ENCODE data around the gene ELAVL1.

Gene ELAVL1

DNA sequence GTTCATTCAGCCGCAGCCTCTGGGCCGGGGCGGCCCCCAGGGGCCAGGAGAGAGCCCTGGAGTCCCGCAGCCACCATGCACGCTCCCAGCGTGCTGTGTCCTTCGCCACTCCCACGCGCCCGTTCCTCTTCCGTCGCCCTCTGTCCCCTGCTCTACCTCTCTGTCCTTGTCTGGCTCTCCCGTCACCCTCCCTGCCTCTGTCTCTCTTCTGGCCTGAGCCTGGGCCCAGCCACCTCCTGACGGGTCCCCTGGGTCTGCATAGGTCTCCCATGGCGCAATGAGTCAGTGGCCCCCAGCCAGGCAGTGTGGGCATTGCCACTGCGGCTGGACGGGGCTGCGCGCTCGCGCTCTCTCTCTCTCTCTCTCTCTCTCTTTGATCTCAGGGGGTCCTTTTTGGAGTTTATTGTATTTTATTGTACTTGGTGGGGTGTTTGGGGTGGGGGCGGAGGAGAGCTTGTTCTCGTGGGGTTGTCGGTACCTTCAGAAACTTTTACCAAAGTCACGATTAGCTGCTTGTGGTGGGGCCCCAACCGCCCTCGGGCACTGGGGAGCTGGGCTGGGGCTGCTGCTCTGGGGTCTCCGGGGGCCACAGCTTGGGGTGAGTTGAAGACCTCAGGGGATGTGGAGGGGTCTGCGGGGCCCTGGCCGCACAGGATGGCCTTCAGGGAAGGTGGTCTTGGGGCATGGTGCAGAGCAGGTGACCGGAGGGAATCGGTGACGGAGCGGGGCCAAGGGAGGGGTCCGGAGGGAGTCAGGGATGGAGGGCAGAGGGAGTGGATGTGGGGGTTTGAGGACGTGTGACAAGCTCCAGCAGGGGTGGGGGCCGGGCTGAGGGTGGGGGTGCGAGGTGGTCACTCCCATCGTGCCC lies 92.5 kb downstream of the ELAVL1 start:
- DNase-seq (ENCODE audit: extremely low read depth in 1 of 2, low read depth in 1 of 2), result no peak

GRCh38 chr19:7912144-7912696 lies 93.2 kb downstream of the ELAVL1 start:
- no peak for DNase-seq (ENCODE audit: extremely low read depth in 1 of 2, low read depth in 1 of 2)

GRCh38 chr19:7911508-7912143 lies 93.8 kb downstream of the ELAVL1 start:
- no peak for DNase-seq (ENCODE audit: extremely low read depth in 1 of 2, low read depth in 1 of 2)

- no peak for DNase-seq (ENCODE audit: extremely low read depth in 1 of 2, low read depth in 1 of 2)
Measured at GRCh38 chr19:7910321-7911161, 94.9 kb downstream of the ELAVL1 start.

GRCh38 chr19:7909471-7910067 lies 95.9 kb downstream of the ELAVL1 start:
- no peak for DNase-seq (ENCODE audit: extremely low read depth in 1 of 2, low read depth in 1 of 2)

DNA sequence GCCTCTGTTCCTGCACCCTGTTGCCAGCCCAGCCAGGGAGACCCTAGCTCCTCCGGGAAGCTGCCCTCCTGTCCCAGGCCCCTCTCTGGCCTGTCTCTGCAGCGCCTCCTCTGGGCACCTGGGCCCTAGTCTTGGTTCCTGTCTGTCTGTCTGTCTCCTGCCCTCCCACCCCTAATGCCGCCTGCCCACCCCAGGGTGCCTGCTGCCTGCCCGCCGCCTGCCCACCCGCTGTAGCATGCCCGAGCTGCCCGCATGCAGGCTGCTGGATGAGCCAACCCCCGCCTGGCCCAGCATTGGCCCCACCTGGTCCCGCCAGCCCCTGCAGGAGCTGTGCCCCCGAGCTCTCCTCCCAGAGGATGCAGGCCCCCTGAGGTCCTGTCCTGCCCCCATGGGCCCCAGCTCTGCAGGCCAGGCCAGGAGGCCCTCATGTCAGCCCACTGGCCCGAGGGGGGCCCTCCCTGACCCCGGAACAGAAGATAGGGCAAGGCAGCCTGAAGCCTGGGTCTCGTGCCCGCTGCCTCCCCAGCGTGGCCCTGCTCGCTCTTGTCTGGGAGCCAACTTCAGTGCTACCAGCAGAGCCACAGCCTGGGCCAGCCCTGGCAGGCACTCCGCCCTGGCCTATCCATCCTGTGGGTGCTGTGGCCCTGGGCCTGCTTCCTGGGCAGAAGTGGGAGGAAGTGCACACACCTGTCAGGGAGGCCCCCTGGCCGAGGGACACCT lies 96.5 kb downstream of the ELAVL1 start:
- no peak for DNase-seq (ENCODE audit: extremely low read depth in 1 of 2, low read depth in 1 of 2)

Measured in activated CD8-positive, alpha-beta memory T cell treated with anti-CD3 and anti-CD28 coated beads for 1 hour (primary cell).